Endothelial cell of umbilical vein (primary cell): Measurements from ENCODE around the gene RAB37. TPM values are rescaled to one million over a fixed set of nuclear protein-coding genes. Genes with fewer than 3 reads are reported as not detected.

Source experiments
- BruUV-seq: library from RNA; stranded (reverse); fragments of 400-500 nt; replicated peaks from 2 replicates; lab custom pipeline; 2021; lab: Mats Ljungman, UMichigan
- CTCF ChIA-PET: fragments of 300-600, 350-600 bp; sonication (Branson Sonifier 250); formaldehyde crosslinking; loops from one replicate; lab custom pipeline; 2021; ENCODE audit warnings: antibody characterized with exemption, inconsistent platforms; lab: Charles Lee
- POLR2A ChIA-PET: fragments of 300-600, 350-600 bp; sonication (Branson Sonifier 250); formaldehyde crosslinking; loops from one replicate; lab custom pipeline; 2021; ENCODE audit warnings: antibody characterized with exemption, inconsistent platforms; lab: Charles Lee
- DNase-seq: peaks from one replicate; pipeline ENCODE4 v3.0.0-alpha.2; 2011; ENCODE audit warnings: low read depth, low spot score
- FAIRE-seq: peaks from 2 replicates; lab custom pipeline; 2011; peaks lifted over from hg19 to GRCh38; lab: Jason Lieb, UNC
- H2AFZ ChIP-seq: 2 replicates; pipeline ENCODE4 v1.6.0; 2012; ENCODE audit warnings: low read depth, low read length, control low read depth, inconsistent platforms
- H3K27ac ChIP-seq: 2 replicates; pipeline ENCODE4 v1.5.1; 2011; ENCODE audit warnings: low read depth, mild to moderate bottlenecking, control low read depth, low read length, moderate library complexity; ENCODE audit not compliant: insufficient read depth
- H3K27me3 ChIP-seq, 2 experiments: 2 replicates each; pipeline versions ENCODE4 v1.6.0 to v1.6.1; 2011; ENCODE audit warnings: low read length in 2 of 2, mixed read lengths in 1 of 2; ENCODE audit not compliant: control insufficient read depth in 2 of 2, insufficient read depth in 2 of 2
- H3K36me3 ChIP-seq, 2 experiments: 2 replicates in 1 of 2; 3 replicates in 1 of 2; pipeline ENCODE4 v1.5.1; 2011; ENCODE audit warnings: low read length in 2 of 2, mild to moderate bottlenecking in 1 of 2, moderate library complexity in 1 of 2; ENCODE audit not compliant: control insufficient read depth in 2 of 2, insufficient read depth in 2 of 2; ENCODE audit errors: extremely low read depth in 1 of 2
- H3K4me1 ChIP-seq: 3 replicates; pipeline ENCODE4 v1.5.1; 2011; ENCODE audit warnings: mild to moderate bottlenecking, low read length; ENCODE audit not compliant: control insufficient read depth, insufficient read depth; ENCODE audit errors: extremely low read depth
- H3K4me2 ChIP-seq: 2 replicates; pipeline ENCODE4 v1.6.1; 2011; ENCODE audit warnings: low read length, control low read depth, mixed read lengths; ENCODE audit not compliant: insufficient read depth
- H3K4me3 ChIP-seq, 3 experiments: fragments of 200-600 bp in 1 of 3; sonication (generic), shearing (Covaris generic) in 1 of 3; replicated peaks in 1 of 3; 2 replicates each; pipeline ENCODE4 v1.5.1; 2011 to 2016; ENCODE audit warnings: control low read depth in 3 of 3, low read length in 3 of 3, mild to moderate bottlenecking in 2 of 3, inconsistent platforms in 1 of 3, low read depth in 1 of 3, moderate library complexity in 1 of 3; ENCODE audit not compliant: insufficient read depth in 1 of 3
- H3K79me2 ChIP-seq: 2 replicates; pipeline ENCODE4 v1.6.0; 2012; ENCODE audit warnings: low read length, inconsistent platforms; ENCODE audit not compliant: control insufficient read depth, insufficient read depth
- H3K9ac ChIP-seq: replicated peaks from 2 replicates; pipeline ENCODE3; 2011; ENCODE audit warnings: low read length, control low read depth; ENCODE audit not compliant: insufficient read depth; ENCODE audit errors: extremely low read depth
- H3K9me1 ChIP-seq: replicated peaks from 3 replicates; pipeline ENCODE4 v1.6.0; 2011; ENCODE audit warnings: mild to moderate bottlenecking, low read length; ENCODE audit not compliant: control insufficient read depth, insufficient read depth; ENCODE audit errors: extremely low read depth
- H3K9me3 ChIP-seq: replicated peaks from 2 replicates; pipeline ENCODE4 v1.5.1; 2012; ENCODE audit warnings: low read length, inconsistent platforms; ENCODE audit not compliant: control insufficient read depth, insufficient read depth
- H4K20me1 ChIP-seq: replicated peaks from 2 replicates; pipeline ENCODE3; 2011; ENCODE audit warnings: mild to moderate bottlenecking, low read length; ENCODE audit not compliant: control insufficient read depth, insufficient read depth; ENCODE audit errors: extremely low read depth
- EZH2 ChIP-seq: IDR thresholded peaks from 2 replicates; pipeline ENCODE4 v1.6.1; 2012; ENCODE audit warnings: borderline replicate concordance, low read depth, mild to moderate bottlenecking, moderate library complexity, low read length, inconsistent platforms; ENCODE audit not compliant: severe bottlenecking
- FOS ChIP-seq: IDR thresholded peaks from 2 replicates; pipeline ENCODE4 v1.6.1; 2011; ENCODE audit warnings: mild to moderate bottlenecking, low read length, moderate library complexity, borderline replicate concordance; ENCODE audit not compliant: insufficient read depth
- GATA2 ChIP-seq: IDR thresholded peaks from 2 replicates; pipeline ENCODE4 v1.7.0; 2011; ENCODE audit warnings: low read depth, mild to moderate bottlenecking, moderate library complexity, mixed read lengths, low read length; ENCODE audit not compliant: insufficient read length, insufficient read depth
- JUN ChIP-seq: IDR thresholded peaks from 2 replicates; pipeline ENCODE4 v1.6.1; 2011; ENCODE audit warnings: borderline replicate concordance, low read depth; ENCODE audit not compliant: insufficient read length, insufficient read depth
- MYC ChIP-seq: IDR thresholded peaks from one replicate; pipeline ENCODE4 v1.6.1; 2011; ENCODE audit warnings: mild to moderate bottlenecking, low read depth, low read length
- POLR2A ChIP-seq: IDR thresholded peaks from 2 replicates; pipeline ENCODE4 v1.6.1; 2012; ENCODE audit warnings: low read depth, mild to moderate bottlenecking, control low read depth, low read length
- POLR2AphosphoS5 ChIP-seq: IDR thresholded peaks from 2 replicates; pipeline ENCODE4 v1.6.1; 2012; ENCODE audit warnings: low read depth, mild to moderate bottlenecking, control low read depth, low read length, moderate library complexity; ENCODE audit not compliant: insufficient read depth
- dilution Hi-C: fragments of 300-500 bp; cut with MboI; formaldehyde crosslinking; loops from one replicate; pipeline ENCODE4 v1.15.0; 2019; ENCODE audit warnings: low sequenced_read_pairs; ENCODE audit not compliant: extremely low pct_ligation_motif_present
- intact Hi-C: fragments of 100-400 bp; cut with micrococcal nuclease; formaldehyde crosslinking; loops from one replicate; pipeline ENCODE4 v1.10.0; 2022
- polyA plus RNA-seq, 4 experiments: library from polyadenylated mRNA; depleted of rRNA in 3 of 4; stranded (reverse) in 3 of 4; unstranded in 1 of 4; fragments of >200 nt; gene quantifications; 2 replicates each; pipeline versions ENCODE4 v1.2.1 to v1.2.3, GENCODE V29; 2011 to 2012; ENCODE audit warnings: missing spikeins in 1 of 4
- total RNA-seq: library from RNA; stranded (reverse); gene quantifications from 2 replicates; pipeline ENCODE4 v1.2.3, GENCODE V29; 2021
- TF ChIP-seq, protein P1 (sequence below): IDR thresholded peaks from 2 replicates; pipeline ENCODE4 v1.6.1; 2011; ENCODE audit not compliant: insufficient read depth, insufficient read length
- TF ChIP-seq, protein P2 (sequence below), 2 donors: IDR thresholded peaks; 1 replicate in 1 of 2; 2 replicates in 1 of 2; pipeline ENCODE4 v1.5.1; 2011; ENCODE audit warnings: low read length in 2 of 2, mild to moderate bottlenecking in 2 of 2, moderate library complexity in 2 of 2, control low read depth in 1 of 2, inconsistent platforms in 1 of 2, low read depth in 1 of 2; ENCODE audit not compliant: insufficient read depth in 1 of 2; ENCODE audit errors: extremely low read depth in 1 of 2

RAB37 gene
- total and polyA plus RNA-seq, 2 donors (not counting 3 experiments of a cell fraction or from before 2014, with no cell fraction given) = 0.11 TPM; not detected in 1

DNA sequence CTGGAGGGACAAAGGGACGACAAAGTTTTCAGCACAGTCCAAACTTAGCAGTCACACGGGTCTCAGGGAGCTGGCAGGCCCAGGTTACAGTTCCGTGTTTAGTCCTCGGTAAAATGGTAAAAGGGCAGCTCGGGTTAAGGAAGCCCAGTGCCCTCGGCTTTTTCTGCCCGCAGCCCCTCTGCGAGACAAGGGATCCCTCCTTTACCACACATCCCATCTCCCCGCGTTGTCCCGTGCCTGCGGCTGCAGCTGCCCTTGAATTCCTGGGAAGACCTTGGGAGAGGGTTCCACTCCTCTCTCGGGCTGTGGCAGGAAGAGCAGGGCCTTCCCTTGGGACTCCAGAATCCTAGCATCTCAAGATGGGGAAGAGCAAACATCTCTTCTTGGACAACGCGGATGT lies 7.2 kb upstream of the RAB37 start:
- no peak for DNase-seq
- Histone ChIP-seq H3K4me2 (no peak overlapping the region), H3K27ac (no peak overlapping the region), H3K9me3 (no peaks in the 10 kb centered on the region), H3K9me1 (no peaks in the 10 kb centered on the region), H2AFZ (no peak overlapping the region), H3K9ac (no peak overlapping the region), H3K27me3 (no peaks in the 10 kb centered on the region), H3K79me2 (no peaks in the 10 kb centered on the region), H4K20me1 (no peaks in the 10 kb centered on the region), H3K4me1 (no peaks in the 10 kb centered on the region), H3K36me3 (no peaks in the 10 kb centered on the region), H3K4me3 (no peak overlapping the region)
- TF ChIP-seq EZH2 = no peak
- TF ChIP-seq POLR2A = no peak
- no peak for TF ChIP-seq FOS
- TF ChIP-seq, protein P1, sequence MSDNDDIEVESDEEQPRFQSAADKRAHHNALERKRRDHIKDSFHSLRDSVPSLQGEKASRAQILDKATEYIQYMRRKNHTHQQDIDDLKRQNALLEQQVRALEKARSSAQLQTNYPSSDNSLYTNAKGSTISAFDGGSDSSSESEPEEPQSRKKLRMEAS = no peak
- TF ChIP-seq, protein P2, sequence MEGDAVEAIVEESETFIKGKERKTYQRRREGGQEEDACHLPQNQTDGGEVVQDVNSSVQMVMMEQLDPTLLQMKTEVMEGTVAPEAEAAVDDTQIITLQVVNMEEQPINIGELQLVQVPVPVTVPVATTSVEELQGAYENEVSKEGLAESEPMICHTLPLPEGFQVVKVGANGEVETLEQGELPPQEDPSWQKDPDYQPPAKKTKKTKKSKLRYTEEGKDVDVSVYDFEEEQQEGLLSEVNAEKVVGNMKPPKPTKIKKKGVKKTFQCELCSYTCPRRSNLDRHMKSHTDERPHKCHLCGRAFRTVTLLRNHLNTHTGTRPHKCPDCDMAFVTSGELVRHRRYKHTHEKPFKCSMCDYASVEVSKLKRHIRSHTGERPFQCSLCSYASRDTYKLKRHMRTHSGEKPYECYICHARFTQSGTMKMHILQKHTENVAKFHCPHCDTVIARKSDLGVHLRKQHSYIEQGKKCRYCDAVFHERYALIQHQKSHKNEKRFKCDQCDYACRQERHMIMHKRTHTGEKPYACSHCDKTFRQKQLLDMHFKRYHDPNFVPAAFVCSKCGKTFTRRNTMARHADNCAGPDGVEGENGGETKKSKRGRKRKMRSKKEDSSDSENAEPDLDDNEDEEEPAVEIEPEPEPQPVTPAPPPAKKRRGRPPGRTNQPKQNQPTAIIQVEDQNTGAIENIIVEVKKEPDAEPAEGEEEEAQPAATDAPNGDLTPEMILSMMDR (IDR thresholded peaks at IDR 0.05; ENCODE audit: extremely low read depth in 1 of 2, insufficient read depth in 1 of 2, low read depth in 1 of 2, low read length in 2 of 2) = no peak
- TF ChIP-seq POLR2AphosphoS5 = no peak
- no peak for TF ChIP-seq JUN
- TF ChIP-seq MYC = no peak
- no peak for TF ChIP-seq GATA2
- ChIA-PET POLR2A (no interaction called here), CTCF (no interaction called here)
- intact Hi-C loops (no loop called here), dilution Hi-C loops (no loop called here)
- no peak for FAIRE-seq
- BruUV-seq = no TSS peak
